GM21515 (cell line): ENCODE measurements around the gene NCK2.
"Not testable (repeated sequence)": the region's sequence is repeated elsewhere in the genome, so short reads cannot be mapped to it uniquely, and the experiment has no call there.

ENCODE experiments used
- ATAC-seq: cut with Tn5 transposase; IDR thresholded peaks from one replicate; pipeline ENCODE4 v1.9.1; 2021; ENCODE audit not compliant: unreplicated experiment

Gene NCK2

GRCh38 chr2:105754011-105754410 is 9.3 kb downstream of the NCK2 start:
- no peak for ATAC-seq

GRCh38 chr2:105754994-105755393 is 10.3 kb downstream of the NCK2 start:
- ATAC-seq: no peak

GRCh38 chr2:105755895-105756294 is 11.2 kb downstream of the NCK2 start:
- ATAC-seq: no peak

GRCh38 chr2:105756435-105756834 is 11.7 kb downstream of the NCK2 start:
- ATAC-seq: no peak

GRCh38 chr2:105756865-105757264 is 12.2 kb downstream of the NCK2 start:
- not testable (repeated sequence) for ATAC-seq

GRCh38 chr2:105757433-105757832 is 12.7 kb downstream of the NCK2 start:
- no peak for ATAC-seq

GRCh38 chr2:105760191-105760590 is 15.5 kb downstream of the NCK2 start:
- ATAC-seq: no peak

GRCh38 chr2:105760639-105761337 is 16.1 kb downstream of the NCK2 start:
- no peak for ATAC-seq

- ATAC-seq: no peak
These were observed 17.3 kb downstream of the NCK2 start for GRCh38 chr2:105761931-105762515.

GRCh38 chr2:105763076-105763475 is 18.4 kb downstream of the NCK2 start:
- ATAC-seq: no peak

- no peak for ATAC-seq
These were observed 19.3 kb downstream of the NCK2 start for GRCh38 chr2:105764059-105764458.

GRCh38 chr2:105765415-105766299 is 20.9 kb downstream of the NCK2 start:
- no peak for ATAC-seq

- no peak for ATAC-seq
These were observed 21.7 kb downstream of the NCK2 start for GRCh38 chr2:105766300-105766866.

- ATAC-seq: no peak
These were observed 23.5 kb downstream of the NCK2 start for GRCh38 chr2:105768176-105768575.

GRCh38 chr2:105768961-105769452 is 24.3 kb downstream of the NCK2 start:
- ATAC-seq: no peak

GRCh38 chr2:105769504-105769903 is 24.8 kb downstream of the NCK2 start:
- ATAC-seq: no peak

- ATAC-seq: no peak
These were observed 25.4 kb downstream of the NCK2 start for GRCh38 chr2:105770149-105770548.

GRCh38 chr2:105771291-105771690 is 26.6 kb downstream of the NCK2 start:
- ATAC-seq: not testable (repeated sequence)

GRCh38 chr2:105771836-105772235 is 27.1 kb downstream of the NCK2 start:
- no peak for ATAC-seq

GRCh38 chr2:105772362-105772761 is 27.6 kb downstream of the NCK2 start:
- no peak for ATAC-seq

- no peak for ATAC-seq
These were observed 28.9 kb downstream of the NCK2 start for GRCh38 chr2:105773568-105773967.
